Ectodermal cell (in vitro differentiated cells): Measurements from ENCODE around the gene TCF7L2.
A peak's percentile ranks its signal among the peaks of the same experiment; 100 is the strongest.

Source experiments
- H3K27ac ChIP-seq: 2 replicates; pipeline ENCODE4 v1.7.0; 2013; ENCODE audit warnings: mild to moderate bottlenecking, low read depth, low read length; ENCODE audit not compliant: insufficient read depth, poor library complexity, severe bottlenecking
- H3K27me3 ChIP-seq: 2 replicates; pipeline ENCODE4 v1.7.0; 2013; ENCODE audit warnings: mild to moderate bottlenecking, low read length; ENCODE audit not compliant: insufficient read depth, control insufficient read depth, poor library complexity, severe bottlenecking
- H3K36me3 ChIP-seq: one replicate; pipeline ENCODE4 v1.7.0; 2013; ENCODE audit warnings: low read length; ENCODE audit not compliant: control insufficient read depth, insufficient read depth
- H3K4me1 ChIP-seq: one replicate; pipeline ENCODE4 v1.7.0; 2013; ENCODE audit warnings: low read length; ENCODE audit not compliant: control insufficient read depth, insufficient read depth
- H3K4me3 ChIP-seq: 2 replicates; pipeline ENCODE4 v1.7.0; 2013; ENCODE audit warnings: low read depth, low read length, control low read depth; ENCODE audit not compliant: insufficient read depth
- H3K9me3 ChIP-seq: 2 replicates; pipeline ENCODE4 v1.7.0; 2013; ENCODE audit warnings: mild to moderate bottlenecking, low read length, moderate library complexity; ENCODE audit not compliant: control insufficient read depth
- WGBS, 2 experiments: methylation state at CpG; one replicate each; pipeline ENCODE4 v1.1.7; 2013; ENCODE audit warnings: missing lambda C conversion rate in 2 of 2; 5-methylcytosine and 5-hydroxymethylcytosine counted together

The TCF7L2 gene

GRCh38 chr10:113115556-113115955 lies 165.5 kb downstream of the TCF7L2 start:
- H3K9me3 ChIP-seq: no peaks in the 10 kb centered on the region
- peaks cover 4% of the 10 kb centered on the region for H3K4me1 ChIP-seq
- H3K4me3 ChIP-seq: no peak overlapping the region
- no peak overlapping the region for H3K27ac ChIP-seq
- no peaks in the 10 kb centered on the region for H3K36me3 ChIP-seq
- no peaks in the 10 kb centered on the region for H3K27me3 ChIP-seq
- WGBS, 2 experiments: 98% methylated on average over 8 to 10 of the region's 10 CpGs

GRCh38 chr10:113118882-113119281 lies 168.8 kb downstream of the TCF7L2 start:
- 90 to 93% methylated on average over 15 of the region's 15 CpGs for WGBS, 2 experiments
- H3K4me1 ChIP-seq: peaks cover 14% of the 10 kb centered on the region

GRCh38 chr10:113119801-113120200 lies 169.8 kb downstream of the TCF7L2 start:
- Histone ChIP-seq H3K4me1 (peaks cover 19% of the 10 kb centered on the region), H3K9me3 (no peaks in the 10 kb centered on the region), H3K27me3 (no peaks in the 10 kb centered on the region), H3K36me3 (no peaks in the 10 kb centered on the region), H3K27ac (no peak overlapping the region), H3K4me3 (no peak overlapping the region)
- 95 to 96% methylated on average over 14 of the region's 14 CpGs for WGBS, 2 experiments

More at GRCh38 chr10:113118882-113119281, 168.8 kb downstream of the TCF7L2 start:
- H3K27ac ChIP-seq: no peak overlapping the region
- no peaks in the 10 kb centered on the region for H3K27me3 ChIP-seq
- no peak overlapping the region for H3K4me3 ChIP-seq
- H3K36me3 ChIP-seq: no peaks in the 10 kb centered on the region
- H3K9me3 ChIP-seq: no peaks in the 10 kb centered on the region

- Histone ChIP-seq H3K27me3 (no peaks in the 10 kb centered on the region), H3K27ac (no peak overlapping the region), H3K36me3 (no peaks in the 10 kb centered on the region), H3K4me3 (no peak overlapping the region), H3K4me1 (peaks cover 28% of the 10 kb centered on the region), H3K9me3 (no peaks in the 10 kb centered on the region)
- 42 to 51% methylated on average over 6 to 7 of the region's 7 CpGs for WGBS, 2 experiments
These were observed 171.1 kb downstream of the TCF7L2 start for GRCh38 chr10:113121153-113121552.

DNA sequence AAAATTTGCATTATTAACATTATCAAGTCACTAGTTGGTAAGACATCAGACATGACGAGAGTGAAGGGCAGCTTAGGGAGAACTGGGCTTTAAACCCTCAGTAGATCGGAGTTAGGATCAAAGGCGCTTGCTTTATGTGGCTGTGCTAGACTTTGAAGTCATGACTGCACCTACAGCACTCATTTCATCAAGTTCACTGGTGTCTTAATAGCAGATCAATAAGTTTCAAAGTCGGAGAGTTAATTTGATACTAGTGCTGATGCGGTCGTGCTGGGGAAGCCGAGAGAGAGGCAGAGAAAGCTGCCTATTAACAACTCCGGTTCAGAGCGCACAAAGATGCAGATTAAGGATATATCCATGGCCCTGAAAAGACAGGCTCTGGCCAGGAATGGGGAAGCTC lies 172.9 kb downstream of the TCF7L2 start:
- no peak overlapping the region for H3K27ac ChIP-seq
- H3K4me3 ChIP-seq: no peak overlapping the region
- H3K27me3 ChIP-seq: no peaks in the 10 kb centered on the region
- no peaks in the 10 kb centered on the region for H3K36me3 ChIP-seq
- peaks cover 40% of the 10 kb centered on the region for H3K4me1 ChIP-seq
- WGBS, 2 experiments: 87 to 92% methylated on average over 9 of the region's 9 CpGs
- H3K9me3 ChIP-seq: no peaks in the 10 kb centered on the region

DNA sequence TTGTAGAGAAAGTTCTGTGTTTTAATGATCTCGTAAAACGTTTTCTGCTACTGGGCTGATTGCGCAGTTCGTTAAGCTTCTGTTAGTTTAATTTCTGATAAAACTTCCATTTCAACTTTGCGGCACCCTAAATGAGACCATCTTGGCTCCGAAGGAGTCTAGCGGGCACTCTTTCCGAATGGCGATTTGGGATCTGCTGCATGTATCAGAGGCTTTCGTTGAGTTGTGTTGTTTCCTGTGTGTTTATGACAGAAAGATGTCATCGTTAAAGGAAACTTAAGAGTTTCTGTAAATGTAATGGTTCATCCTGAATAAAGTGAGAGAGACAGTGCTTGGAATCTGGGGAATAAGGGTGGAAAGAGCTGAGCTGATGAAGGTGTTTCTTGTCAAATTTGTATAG lies 174.7 kb downstream of the TCF7L2 start:
- H3K27me3 ChIP-seq: peaks cover 8% of the 10 kb centered on the region
- peaks cover 55% of the 10 kb centered on the region for H3K4me1 ChIP-seq
- WGBS, 2 experiments: 90 to 91% methylated on average over 11 of the region's 11 CpGs
- H3K9me3 ChIP-seq: no peaks in the 10 kb centered on the region
- no peaks in the 10 kb centered on the region for H3K36me3 ChIP-seq
- H3K4me3 ChIP-seq: no peak overlapping the region
- H3K27ac ChIP-seq: no peak overlapping the region

- no peak overlapping the region for H3K27ac ChIP-seq
- 58 to 59% methylated on average over 5 to 6 of the region's 6 CpGs for WGBS, 2 experiments
- no peak overlapping the region for H3K4me3 ChIP-seq
These were observed 175.6 kb downstream of the TCF7L2 start for GRCh38 chr10:113125612-113126011.

GRCh38 chr10:113126229-113127201 lies 176.5 kb downstream of the TCF7L2 start:
- Histone ChIP-seq H3K4me1 (peaks cover 51% of the 10 kb centered on the region), H3K9me3 (no peaks in the 10 kb centered on the region), H3K4me3 (peak overlapping the region; percentile 30), H3K36me3 (no peaks in the 10 kb centered on the region), H3K27me3 (peaks cover 11% of the 10 kb centered on the region), H3K27ac (peak overlapping the region; percentile 60)
- WGBS, 2 experiments: 1% methylated on average over 52 of the region's 53 CpGs

More at GRCh38 chr10:113125612-113126011, 175.6 kb downstream of the TCF7L2 start:
- no peaks in the 10 kb centered on the region for H3K36me3 ChIP-seq
- H3K9me3 ChIP-seq: no peaks in the 10 kb centered on the region
- H3K4me1 ChIP-seq: peaks cover 58% of the 10 kb centered on the region
- peaks cover 8% of the 10 kb centered on the region for H3K27me3 ChIP-seq

- H3K4me3 ChIP-seq: peak overlapping the region; percentile 30
These were observed 177.3 kb downstream of the TCF7L2 start for GRCh38 chr10:113127261-113127900.

GRCh38 chr10:113127901-113128283 lies 177.8 kb downstream of the TCF7L2 start:
- peak overlapping the region; percentile 11 for H3K27ac ChIP-seq
- WGBS, 2 experiments: 5% methylated on average over 6 of the region's 6 CpGs
- peaks cover 13% of the 10 kb centered on the region for H3K27me3 ChIP-seq
- H3K4me3 ChIP-seq: no peak overlapping the region
- H3K36me3 ChIP-seq: no peaks in the 10 kb centered on the region
- no peaks in the 10 kb centered on the region for H3K9me3 ChIP-seq
- peaks cover 64% of the 10 kb centered on the region for H3K4me1 ChIP-seq

More at GRCh38 chr10:113127261-113127900, 177.3 kb downstream of the TCF7L2 start:
- H3K27ac ChIP-seq: no peak overlapping the region
- WGBS, 2 experiments: 7 to 14% methylated on average over 10 to 11 of the region's 11 CpGs
- H3K27me3 ChIP-seq: peaks cover 13% of the 10 kb centered on the region
- no peaks in the 10 kb centered on the region for H3K9me3 ChIP-seq
- H3K36me3 ChIP-seq: no peaks in the 10 kb centered on the region
- H3K4me1 ChIP-seq: peaks cover 59% of the 10 kb centered on the region
